ENCODE results near the gene ATP2A3. TPM values are rescaled to one million over a fixed set of nuclear protein-coding genes. Genes with fewer than 3 reads are reported as not detected.

ATP2A3 gene
- total RNA-seq, 1 experiment from 2014 or later = 3.3 TPM

DNA sequence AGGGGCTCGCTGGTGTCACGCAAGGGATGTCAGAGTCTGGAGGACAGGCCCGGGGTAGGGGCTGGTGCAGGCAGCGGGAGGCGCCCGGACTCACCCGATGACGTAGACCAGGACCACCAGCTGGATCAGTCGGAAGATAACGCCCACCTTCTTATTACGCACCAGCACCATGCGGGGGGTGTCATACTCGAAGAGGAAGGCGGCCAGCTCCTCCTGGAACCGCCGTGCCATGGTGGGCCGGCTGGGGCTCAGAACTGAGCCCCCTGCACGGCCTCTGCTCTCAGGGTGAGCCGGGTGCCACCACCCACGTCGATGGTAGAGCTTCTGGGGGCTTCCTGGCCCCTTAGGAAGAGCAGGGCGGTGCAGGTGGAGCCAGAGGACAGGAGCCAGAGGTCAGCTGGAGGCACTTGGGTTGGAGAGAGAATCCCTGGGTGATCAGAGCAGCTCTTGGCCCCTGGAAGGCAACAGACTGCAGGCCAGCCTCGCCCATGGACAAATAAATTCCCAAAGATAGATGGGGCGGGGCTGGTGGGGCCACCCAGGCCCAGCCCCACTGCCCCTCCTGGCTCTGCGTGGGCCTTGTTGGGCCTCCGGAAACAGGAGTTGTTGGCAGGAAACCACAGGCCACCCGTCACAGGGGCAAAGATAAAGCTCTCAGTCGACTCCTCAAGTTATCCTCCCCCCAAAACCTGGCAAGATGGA, 48.1 kb downstream of the ATP2A3 start, which contains the start of gene P2RX1:
Gene P2RX1 (minus strand): TSS at position 471 of the 702 bp plus-strand sequence. CDS start 240 bp downstream, at position 231.
- no peaks in the 10 kb centered on the region for H3K9me2 ChIP-seq (replicated peaks; ENCODE audit: low read length)
- no peak within 1 kb of the TSS for H2AFZ ChIP-seq (ENCODE audit: low read length)
- no peak within 1 kb of the TSS for H3K27ac ChIP-seq (ENCODE audit: low read length)
- H3K9ac ChIP-seq (ENCODE audit: low read length) = no peak within 1 kb of the TSS
- no peaks in the 10 kb centered on the region for H3K4me1 ChIP-seq (ENCODE audit: insufficient read depth, low read length)
- TF ChIP-seq EZH2 (IDR thresholded peaks at IDR 0.05; ENCODE audit: low read length, unreplicated experiment) (no peak), EZH2phosphoT487 (IDR thresholded peaks at IDR 0.05; ENCODE audit: borderline replicate concordance, low read length) (no peak)
- TF ChIP-seq, protein P1, sequence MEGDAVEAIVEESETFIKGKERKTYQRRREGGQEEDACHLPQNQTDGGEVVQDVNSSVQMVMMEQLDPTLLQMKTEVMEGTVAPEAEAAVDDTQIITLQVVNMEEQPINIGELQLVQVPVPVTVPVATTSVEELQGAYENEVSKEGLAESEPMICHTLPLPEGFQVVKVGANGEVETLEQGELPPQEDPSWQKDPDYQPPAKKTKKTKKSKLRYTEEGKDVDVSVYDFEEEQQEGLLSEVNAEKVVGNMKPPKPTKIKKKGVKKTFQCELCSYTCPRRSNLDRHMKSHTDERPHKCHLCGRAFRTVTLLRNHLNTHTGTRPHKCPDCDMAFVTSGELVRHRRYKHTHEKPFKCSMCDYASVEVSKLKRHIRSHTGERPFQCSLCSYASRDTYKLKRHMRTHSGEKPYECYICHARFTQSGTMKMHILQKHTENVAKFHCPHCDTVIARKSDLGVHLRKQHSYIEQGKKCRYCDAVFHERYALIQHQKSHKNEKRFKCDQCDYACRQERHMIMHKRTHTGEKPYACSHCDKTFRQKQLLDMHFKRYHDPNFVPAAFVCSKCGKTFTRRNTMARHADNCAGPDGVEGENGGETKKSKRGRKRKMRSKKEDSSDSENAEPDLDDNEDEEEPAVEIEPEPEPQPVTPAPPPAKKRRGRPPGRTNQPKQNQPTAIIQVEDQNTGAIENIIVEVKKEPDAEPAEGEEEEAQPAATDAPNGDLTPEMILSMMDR (conservative IDR thresholded peaks at IDR 0.05; ENCODE audit: low read depth, low read length) = no peak
- BruUV-seq (replicated peaks) = no TSS peak
- intact Hi-C loops (cut with micrococcal nuclease) = no loop called here
- H3K9me3 ChIP-seq (ENCODE audit: low read length) = no peaks in the 10 kb centered on the region
- ChIA-PET CTCF (no interaction called here), POLR2A (ENCODE audit: unreplicated experiment) (no interaction called here)
- ATAC-seq (no peak), DNase-seq (no peak)
- no peaks in the 10 kb centered on the region for H4K20me1 ChIP-seq (ENCODE audit: low read length)
- no peaks in the 10 kb centered on the region for H3K36me3 ChIP-seq (ENCODE audit: low read depth, low read length)
- H3K4me3 ChIP-seq (ENCODE audit: low read length) = no peak within 1 kb of the TSS
- no peaks in the 10 kb centered on the region for H3F3A ChIP-seq (ENCODE audit: low read length, unreplicated experiment)
- no peaks in the 10 kb centered on the region for H3K27me3 ChIP-seq (ENCODE audit: low read length)
- H3K4me2 ChIP-seq (ENCODE audit: low read length) = no peak within 1 kb of the TSS
- no peaks in the 10 kb centered on the region for H3K79me2 ChIP-seq (ENCODE audit: low read length)

DNA sequence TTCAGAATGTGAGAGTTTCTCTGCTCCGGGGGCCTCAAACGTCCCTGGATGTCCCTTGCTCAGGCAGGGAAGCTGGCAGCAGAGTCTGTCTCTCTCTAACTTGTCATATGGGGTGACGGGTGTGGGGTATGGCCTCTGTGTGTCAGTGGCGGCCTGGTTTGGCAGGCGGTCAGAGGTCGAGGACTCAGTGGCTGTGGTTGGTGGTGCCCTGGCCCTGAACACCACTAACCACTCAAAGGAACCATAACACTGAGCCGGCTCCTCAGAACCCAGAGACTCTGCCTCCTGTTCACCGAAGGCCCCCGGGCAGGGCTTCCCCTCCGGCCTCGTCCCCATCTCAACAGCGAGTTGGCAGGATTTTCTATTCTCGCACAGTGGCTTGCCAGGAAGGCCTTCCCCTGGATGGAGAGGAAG, 48.6 kb downstream of the ATP2A3 start:
- Histone ChIP-seq H4K20me1 (ENCODE audit: low read length) (no peaks in the 10 kb centered on the region), H3K4me2 (ENCODE audit: low read length) (no peak overlapping the region), H3K9ac (ENCODE audit: low read length) (no peak overlapping the region), H3F3A (ENCODE audit: low read length, unreplicated experiment) (no peaks in the 10 kb centered on the region), H3K9me3 (ENCODE audit: low read length) (no peaks in the 10 kb centered on the region), H3K4me3 (ENCODE audit: low read length) (no peak overlapping the region), H3K4me1 (ENCODE audit: insufficient read depth, low read length) (no peaks in the 10 kb centered on the region), H2AFZ (ENCODE audit: low read length) (no peak overlapping the region), H3K27me3 (ENCODE audit: low read length) (no peaks in the 10 kb centered on the region), H3K9me2 (replicated peaks; ENCODE audit: low read length) (no peaks in the 10 kb centered on the region), H3K79me2 (ENCODE audit: low read length) (no peaks in the 10 kb centered on the region), H3K27ac (ENCODE audit: low read length) (no peak overlapping the region), H3K36me3 (ENCODE audit: low read depth, low read length) (no peaks in the 10 kb centered on the region)
- no TSS peak for BruUV-seq (replicated peaks)
- CTCF ChIA-PET = no interaction called here
- ATAC-seq = no peak
- TF ChIP-seq, protein P1 (conservative IDR thresholded peaks at IDR 0.05; ENCODE audit: low read depth, low read length) = no peak
- TF ChIP-seq EZH2phosphoT487 (IDR thresholded peaks at IDR 0.05; ENCODE audit: borderline replicate concordance, low read length) (no peak), EZH2 (IDR thresholded peaks at IDR 0.05; ENCODE audit: low read length, unreplicated experiment) (no peak)
- intact Hi-C loops (cut with micrococcal nuclease) = no loop called here
- no peak for DNase-seq
- POLR2A ChIA-PET (ENCODE audit: unreplicated experiment) = no interaction called here

DNA sequence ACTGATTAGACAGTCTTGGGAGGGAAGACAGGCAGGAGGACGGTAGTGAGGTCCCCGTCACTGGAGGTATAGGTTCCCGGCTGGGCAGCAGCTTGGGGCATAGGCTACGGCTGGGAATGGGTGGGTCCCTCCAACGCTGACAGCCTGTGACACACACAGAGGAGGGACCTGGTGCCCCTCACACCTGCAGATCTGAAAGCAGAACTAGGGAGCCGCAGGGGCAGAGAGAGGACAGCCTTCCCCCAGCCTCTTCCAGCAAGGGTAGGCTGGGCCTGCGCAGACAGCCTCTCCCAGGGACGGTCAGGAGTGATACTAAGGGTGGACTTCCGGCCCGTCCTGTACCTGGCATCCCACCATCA, 49.9 kb downstream of the ATP2A3 start:
- BruUV-seq (replicated peaks) = no TSS peak
- no peak for DNase-seq
- Histone ChIP-seq H3K9me2 (replicated peaks; ENCODE audit: low read length) (no peaks in the 10 kb centered on the region), H3K9ac (ENCODE audit: low read length) (no peak overlapping the region), H3K27ac (ENCODE audit: low read length) (no peak overlapping the region), H3K4me2 (ENCODE audit: low read length) (no peak overlapping the region), H4K20me1 (ENCODE audit: low read length) (no peaks in the 10 kb centered on the region), H3K36me3 (ENCODE audit: low read depth, low read length) (no peaks in the 10 kb centered on the region), H2AFZ (ENCODE audit: low read length) (no peak overlapping the region), H3K27me3 (ENCODE audit: low read length) (no peaks in the 10 kb centered on the region), H3K9me3 (ENCODE audit: low read length) (no peaks in the 10 kb centered on the region), H3K4me1 (ENCODE audit: insufficient read depth, low read length) (no peaks in the 10 kb centered on the region), H3F3A (ENCODE audit: low read length, unreplicated experiment) (no peaks in the 10 kb centered on the region), H3K79me2 (ENCODE audit: low read length) (no peaks in the 10 kb centered on the region), H3K4me3 (ENCODE audit: low read length) (no peak overlapping the region)
- TF ChIP-seq, protein P1 (conservative IDR thresholded peaks at IDR 0.05; ENCODE audit: low read depth, low read length) = no peak
- TF ChIP-seq EZH2phosphoT487 (IDR thresholded peaks at IDR 0.05; ENCODE audit: borderline replicate concordance, low read length) (no peak), EZH2 (IDR thresholded peaks at IDR 0.05; ENCODE audit: low read length, unreplicated experiment) (no peak)
- no peak for ATAC-seq
- intact Hi-C loops (cut with micrococcal nuclease) = no loop called here
- ChIA-PET POLR2A (ENCODE audit: unreplicated experiment) (no interaction called here), CTCF (interaction anchor here (0.6 kb wide), 4 partner anchors 21 to 711 kb away, joined by 3 to 6 read pairs (median 4); partner anchors contain the start of gene CAMKK1)
